ENCODE results near the gene C2orf68.

DNA sequence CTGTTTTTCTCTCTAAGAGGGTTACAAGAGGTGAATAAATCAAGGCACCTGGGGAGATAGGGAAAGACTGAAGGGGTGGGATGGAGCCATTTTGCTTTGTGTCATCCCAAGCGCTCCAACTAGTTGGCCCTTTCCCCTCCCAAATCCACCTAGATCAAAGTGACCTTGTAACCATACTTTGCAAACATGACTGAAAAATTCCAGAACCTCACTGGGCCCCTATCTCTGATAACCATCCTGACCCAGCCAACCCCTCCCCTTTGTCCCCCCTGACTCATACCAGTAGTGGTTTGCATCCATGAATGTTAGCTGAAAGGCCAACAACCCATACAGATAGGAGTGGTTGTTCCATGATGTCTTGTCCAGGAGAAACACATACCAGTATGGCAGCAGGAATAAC lies 53.7 kb downstream of the C2orf68 start:
- TF ChIP-seq CTCF (IDR thresholded peaks at IDR 0.05) = no peak
- TF ChIP-seq POLR2A (IDR thresholded peaks at IDR 0.05) = no peak

Data from thyroid gland (tissue), 4 donors.